Fibroblast of villous mesenchyme (primary cell): ENCODE data around the gene AFF1. TPM values are rescaled to one million over a fixed set of nuclear protein-coding genes. Genes with fewer than 3 reads are reported as not detected.

Source experiments
- DNase-seq: peaks from one replicate; pipeline ENCODE4 v3.0.0-alpha.2; 2010; ENCODE audit warnings: low read depth
- H3K4me3 ChIP-seq: 2 replicates; pipeline ENCODE4 v1.5.1; 2011; ENCODE audit warnings: low read depth, mild to moderate bottlenecking, low read length
- CTCF ChIP-seq: IDR thresholded peaks from 2 replicates; pipeline ENCODE4 v1.5.1; 2012; ENCODE audit warnings: low read depth, mild to moderate bottlenecking, low read length; ENCODE audit not compliant: insufficient read depth
- total RNA-seq: library from RNA; depleted of rRNA; stranded (reverse); fragments of >200 nt; gene quantifications from 2 replicates; pipeline ENCODE4 v1.2.3, GENCODE V29; 2012

The AFF1 gene
- total RNA-seq, 1 donor = 34.1 TPM

GRCh38 chr4:86921608-86922252 lies 13.1 kb upstream of the AFF1 start:
- no peak overlapping the region for H3K4me3 ChIP-seq
- TF ChIP-seq CTCF = no peak
- no peak for DNase-seq

- DNase-seq = peak; percentile 44
- no peak for TF ChIP-seq CTCF
- no peak overlapping the region for H3K4me3 ChIP-seq
Measured at GRCh38 chr4:86924811-86925210, 10.0 kb upstream of the AFF1 start.

GRCh38 chr4:86926435-86927086 lies 8.2 kb upstream of the AFF1 start:
- TF ChIP-seq CTCF = no peak
- DNase-seq = no peak
- H3K4me3 ChIP-seq = no peak overlapping the region

- DNase-seq = peak; percentile 97
- no peak for TF ChIP-seq CTCF
- no peak overlapping the region for H3K4me3 ChIP-seq
Measured at GRCh38 chr4:86927843-86928395, 6.9 kb upstream of the AFF1 start.

- no peak for DNase-seq
- no peak for TF ChIP-seq CTCF
- no peak overlapping the region for H3K4me3 ChIP-seq
Measured at GRCh38 chr4:86928400-86929255, 6.2 kb upstream of the AFF1 start.

GRCh38 chr4:86934147-86934770 lies 552 bp upstream of the AFF1 start:
- peak overlapping the region; percentile 88 for H3K4me3 ChIP-seq
- no peak for TF ChIP-seq CTCF
- no peak for DNase-seq
